Measurements from ENCODE around the gene ASAP3.

- TF ChIP-seq CTCF (conservative IDR thresholded peaks at IDR 0.05; ENCODE audit: low read length) (no peak), EZH2phosphoT487 (IDR thresholded peaks at IDR 0.05; ENCODE audit: borderline replicate concordance) (no peak)
Observed at GRCh38 chr1:23438545-23438944, 45.4 kb downstream of the ASAP3 start.
